ENCODE results near the gene TEX30. TPM values are rescaled to one million over a fixed set of nuclear protein-coding genes. Genes with fewer than 3 reads are reported as not detected.

TEX30 gene
- total RNA-seq, 1 donor from 2014 or later, result 5.8 TPM

- H3K36me3 ChIP-seq (ENCODE audit: insufficient read depth, low read length), result peaks cover 7% of the 10 kb centered on the region
- peaks cover 2% of the 10 kb centered on the region for H3K4me1 ChIP-seq (ENCODE audit: insufficient read depth, low read length)
- no peaks in the 10 kb centered on the region for H3K9me3 ChIP-seq (ENCODE audit: insufficient read depth, low read depth, low read length)
- no peak overlapping the region for H2AFZ ChIP-seq (ENCODE audit: low read depth, low read length)
- no peak for FAIRE-seq
- no peak overlapping the region for H3K9ac ChIP-seq (ENCODE audit: low read length)
- Mint-ChIP-seq H3K4me3 (ENCODE audit: unreplicated experiment) (no peak overlapping the region), H3K9me3 (ENCODE audit: unreplicated experiment) (no peaks in the 10 kb centered on the region), H3K27ac (ENCODE audit: unreplicated experiment) (no peak overlapping the region), H3K27me3 (ENCODE audit: low read depth, unreplicated experiment) (peaks cover 2% of the 10 kb centered on the region), H3K36me3 (ENCODE audit: low read depth, unreplicated experiment) (no peaks in the 10 kb centered on the region), H3K4me1 (ENCODE audit: low read depth, unreplicated experiment) (peaks cover 3% of the 10 kb centered on the region)
- no peak overlapping the region for H3K27ac ChIP-seq (ENCODE audit: low read depth, low read length)
- no peak overlapping the region for H3K4me3 ChIP-seq (ENCODE audit: insufficient read depth, low read depth, low read length)
- H4K20me1 ChIP-seq (ENCODE audit: insufficient read depth, low read length), result no peaks in the 10 kb centered on the region
- H3K79me2 ChIP-seq (ENCODE audit: insufficient read depth, low read length), result peaks cover 17% of the 10 kb centered on the region
- H3K4me2 ChIP-seq (ENCODE audit: low read length), result no peak overlapping the region
- TF ChIP-seq CTCF (IDR thresholded peaks at IDR 0.05; ENCODE audit: insufficient read depth, low read depth, low read length), result no peak
- TF ChIP-seq EZH2 (IDR thresholded peaks at IDR 0.05; ENCODE audit: insufficient read depth, low read length), result no peak
- no peaks in the 10 kb centered on the region for H3K27me3 ChIP-seq (ENCODE audit: insufficient read depth, low read length)
- DNase-seq (ENCODE audit: low read depth), result no peak
Measured at GRCh38 chr13:102768909-102769308, 4.7 kb downstream of the TEX30 start.

- H3K4me3 ChIP-seq (ENCODE audit: insufficient read depth, low read depth, low read length), result no peak overlapping the region
- no peak for TF ChIP-seq CTCF (IDR thresholded peaks at IDR 0.05; ENCODE audit: insufficient read depth, low read depth, low read length)
- no peak for TF ChIP-seq EZH2 (IDR thresholded peaks at IDR 0.05; ENCODE audit: insufficient read depth, low read length)
- DNase-seq (ENCODE audit: low read depth) (no peak), FAIRE-seq (no peak)
- Mint-ChIP-seq H3K36me3 (ENCODE audit: low read depth, unreplicated experiment) (peaks cover 2% of the 10 kb centered on the region), H3K4me3 (ENCODE audit: unreplicated experiment) (no peak overlapping the region), H3K27me3 (ENCODE audit: low read depth, unreplicated experiment) (no peaks in the 10 kb centered on the region), H3K4me1 (ENCODE audit: low read depth, unreplicated experiment) (no peaks in the 10 kb centered on the region), H3K27ac (ENCODE audit: unreplicated experiment) (no peak overlapping the region), H3K9me3 (ENCODE audit: unreplicated experiment) (no peaks in the 10 kb centered on the region)
- no peaks in the 10 kb centered on the region for H3K9me3 ChIP-seq (ENCODE audit: insufficient read depth, low read depth, low read length)
- no peaks in the 10 kb centered on the region for H3K27me3 ChIP-seq (ENCODE audit: insufficient read depth, low read length)
- no peak overlapping the region for H3K27ac ChIP-seq (ENCODE audit: low read depth, low read length)
- H2AFZ ChIP-seq (ENCODE audit: low read depth, low read length), result no peak overlapping the region
- no peaks in the 10 kb centered on the region for H3K79me2 ChIP-seq (ENCODE audit: insufficient read depth, low read length)
- peaks cover 7% of the 10 kb centered on the region for H3K36me3 ChIP-seq (ENCODE audit: insufficient read depth, low read length)
- H3K9ac ChIP-seq (ENCODE audit: low read length), result no peak overlapping the region
- no peak overlapping the region for H3K4me2 ChIP-seq (ENCODE audit: low read length)
- no peaks in the 10 kb centered on the region for H3K4me1 ChIP-seq (ENCODE audit: insufficient read depth, low read length)
- H4K20me1 ChIP-seq (ENCODE audit: insufficient read depth, low read length), result no peaks in the 10 kb centered on the region
Measured at GRCh38 chr13:102763741-102764140, 9.8 kb downstream of the TEX30 start.

DNA sequence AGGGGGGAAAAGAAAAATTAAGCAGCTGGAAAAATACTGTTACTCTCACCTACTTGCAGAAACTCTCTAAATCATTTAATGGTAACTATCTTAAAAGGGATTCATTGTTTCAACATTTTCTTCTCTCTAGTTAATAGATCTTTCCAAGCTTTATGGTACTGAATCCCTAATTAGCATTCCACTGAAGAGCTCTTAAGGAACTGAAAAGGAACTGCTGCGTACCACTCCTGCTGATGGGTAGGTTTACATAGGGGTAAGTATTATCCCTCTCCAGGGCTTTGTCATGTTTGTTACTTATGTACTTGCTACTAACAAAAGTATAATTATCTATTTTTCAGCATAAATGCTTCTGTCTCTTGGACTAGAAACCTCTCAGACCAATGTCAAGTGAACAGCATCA is 12.5 kb downstream of the TEX30 start:
- TF ChIP-seq CTCF (IDR thresholded peaks at IDR 0.05; ENCODE audit: insufficient read depth, low read depth, low read length) (no peak), EZH2 (IDR thresholded peaks at IDR 0.05; ENCODE audit: insufficient read depth, low read length) (no peak)
- H3K27me3 Mint-ChIP-seq (ENCODE audit: low read depth, unreplicated experiment), result no peaks in the 10 kb centered on the region
- H3K36me3 Mint-ChIP-seq (ENCODE audit: low read depth, unreplicated experiment), result peaks cover 2% of the 10 kb centered on the region
- H3K4me1 Mint-ChIP-seq (ENCODE audit: low read depth, unreplicated experiment), result no peaks in the 10 kb centered on the region
- H3K27ac ChIP-seq (ENCODE audit: low read depth, low read length), result no peak overlapping the region
- no peak overlapping the region for H3K9ac ChIP-seq (ENCODE audit: low read length)
- no peak overlapping the region for H2AFZ ChIP-seq (ENCODE audit: low read depth, low read length)
- H3K4me1 ChIP-seq (ENCODE audit: insufficient read depth, low read length), result no peaks in the 10 kb centered on the region
- no peaks in the 10 kb centered on the region for H3K27me3 ChIP-seq (ENCODE audit: insufficient read depth, low read length)
- DNase-seq (ENCODE audit: low read depth) (no peak), FAIRE-seq (no peak)
- H3K9me3 ChIP-seq (ENCODE audit: insufficient read depth, low read depth, low read length), result no peaks in the 10 kb centered on the region
- no peak overlapping the region for H3K4me2 ChIP-seq (ENCODE audit: low read length)
- H3K4me3 Mint-ChIP-seq (ENCODE audit: unreplicated experiment), result no peak overlapping the region
- no peak overlapping the region for H3K27ac Mint-ChIP-seq (ENCODE audit: unreplicated experiment)
- no peaks in the 10 kb centered on the region for H3K9me3 Mint-ChIP-seq (ENCODE audit: unreplicated experiment)
- H3K36me3 ChIP-seq (ENCODE audit: insufficient read depth, low read length), result no peaks in the 10 kb centered on the region
- H3K79me2 ChIP-seq (ENCODE audit: insufficient read depth, low read length), result no peaks in the 10 kb centered on the region
- H3K4me3 ChIP-seq (ENCODE audit: insufficient read depth, low read depth, low read length), result no peak overlapping the region
- no peaks in the 10 kb centered on the region for H4K20me1 ChIP-seq (ENCODE audit: insufficient read depth, low read length)

Data from astrocyte (in vitro differentiated cells and primary cell).